GM19351 (cell line): ENCODE measurements around the gene TMPRSS6.

Experiments used
- ATAC-seq: cut with Tn5 transposase; IDR thresholded peaks from one replicate; pipeline ENCODE4 v1.9.1; 2021; ENCODE audit warnings: mild to moderate bottlenecking, moderate library complexity; ENCODE audit not compliant: unreplicated experiment

TMPRSS6 gene

DNA sequence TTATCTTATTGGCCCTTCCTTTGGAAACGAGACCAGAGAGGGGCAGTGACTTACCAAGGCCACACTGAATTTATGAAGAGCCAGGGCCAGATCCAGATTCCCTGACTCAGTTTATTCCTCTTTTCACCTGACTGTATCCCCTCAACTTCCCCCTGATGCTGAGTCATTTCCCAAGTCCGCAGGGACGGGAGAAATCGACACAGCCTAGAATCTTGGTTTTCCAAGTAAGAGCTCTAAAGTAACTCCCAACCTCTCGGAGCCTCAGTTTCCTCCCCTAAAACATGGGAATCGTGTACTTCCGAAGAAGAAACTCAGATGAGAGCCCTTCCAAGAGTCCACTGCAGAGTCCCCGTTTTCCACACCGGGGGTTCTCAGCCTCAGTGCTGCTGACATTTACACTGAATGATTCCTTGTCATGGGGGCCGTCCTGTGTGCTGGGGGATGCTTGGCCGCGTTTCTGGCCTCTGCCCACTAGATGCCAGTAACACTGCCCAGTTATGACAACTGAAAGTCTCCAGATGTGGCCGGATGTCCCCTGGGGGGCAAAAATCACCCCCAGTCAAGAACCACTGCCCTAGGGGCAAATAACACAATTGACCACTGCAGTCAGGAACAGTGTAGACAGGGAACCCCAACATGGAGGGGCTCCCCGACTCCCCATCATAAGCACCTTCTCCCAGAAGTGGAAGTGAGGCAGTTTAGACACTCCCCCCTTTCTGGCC, 78.8 kb downstream of the TMPRSS6 start:
- ATAC-seq, result no peak

- no peak for ATAC-seq
Measured at GRCh38 chr22:37028692-37029674, 80.5 kb downstream of the TMPRSS6 start.

GRCh38 chr22:37027556-37027955, 82.0 kb downstream of the TMPRSS6 start:
- no peak for ATAC-seq

- no peak for ATAC-seq
Measured at GRCh38 chr22:37026325-37026724, 83.2 kb downstream of the TMPRSS6 start.

GRCh38 chr22:37025500-37026070, 83.9 kb downstream of the TMPRSS6 start:
- no peak for ATAC-seq

DNA sequence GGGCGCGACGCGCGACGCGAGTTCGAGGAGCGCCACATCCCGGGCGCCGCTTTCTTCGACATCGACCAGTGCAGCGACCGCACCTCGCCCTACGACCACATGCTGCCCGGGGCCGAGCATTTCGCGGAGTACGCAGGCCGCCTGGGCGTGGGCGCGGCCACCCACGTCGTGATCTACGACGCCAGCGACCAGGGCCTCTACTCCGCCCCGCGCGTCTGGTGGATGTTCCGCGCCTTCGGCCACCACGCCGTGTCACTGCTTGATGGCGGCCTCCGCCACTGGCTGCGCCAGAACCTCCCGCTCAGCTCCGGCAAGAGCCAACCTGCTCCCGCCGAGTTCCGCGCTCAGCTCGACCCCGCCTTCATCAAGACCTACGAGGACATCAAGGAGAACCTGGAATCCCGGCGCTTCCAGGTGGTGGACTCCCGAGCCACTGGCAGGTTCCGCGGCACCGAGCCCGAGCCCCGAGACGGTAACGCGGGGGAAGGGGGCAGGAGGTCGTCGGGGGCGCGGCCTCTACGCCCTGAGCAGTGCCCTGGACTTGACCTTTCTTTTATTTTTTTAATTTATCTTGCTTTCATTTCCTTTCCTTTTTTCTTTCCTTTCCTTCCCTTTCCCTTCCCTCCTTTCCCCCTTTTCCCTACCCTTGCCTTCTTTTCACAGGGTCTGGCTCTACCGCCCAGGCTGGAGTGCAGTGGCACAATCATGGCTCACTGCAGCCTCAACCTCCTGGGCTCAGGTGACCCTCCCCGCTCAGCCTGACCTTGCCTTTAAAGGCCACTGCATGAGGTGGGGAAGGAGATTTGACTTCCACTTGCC, 85.0 kb downstream of the TMPRSS6 start:
- ATAC-seq, result no peak

GRCh38 chr22:37023743-37024338, 85.7 kb downstream of the TMPRSS6 start:
- no peak for ATAC-seq

- no peak for ATAC-seq
Measured at GRCh38 chr22:37022483-37023337, 86.8 kb downstream of the TMPRSS6 start.

DNA sequence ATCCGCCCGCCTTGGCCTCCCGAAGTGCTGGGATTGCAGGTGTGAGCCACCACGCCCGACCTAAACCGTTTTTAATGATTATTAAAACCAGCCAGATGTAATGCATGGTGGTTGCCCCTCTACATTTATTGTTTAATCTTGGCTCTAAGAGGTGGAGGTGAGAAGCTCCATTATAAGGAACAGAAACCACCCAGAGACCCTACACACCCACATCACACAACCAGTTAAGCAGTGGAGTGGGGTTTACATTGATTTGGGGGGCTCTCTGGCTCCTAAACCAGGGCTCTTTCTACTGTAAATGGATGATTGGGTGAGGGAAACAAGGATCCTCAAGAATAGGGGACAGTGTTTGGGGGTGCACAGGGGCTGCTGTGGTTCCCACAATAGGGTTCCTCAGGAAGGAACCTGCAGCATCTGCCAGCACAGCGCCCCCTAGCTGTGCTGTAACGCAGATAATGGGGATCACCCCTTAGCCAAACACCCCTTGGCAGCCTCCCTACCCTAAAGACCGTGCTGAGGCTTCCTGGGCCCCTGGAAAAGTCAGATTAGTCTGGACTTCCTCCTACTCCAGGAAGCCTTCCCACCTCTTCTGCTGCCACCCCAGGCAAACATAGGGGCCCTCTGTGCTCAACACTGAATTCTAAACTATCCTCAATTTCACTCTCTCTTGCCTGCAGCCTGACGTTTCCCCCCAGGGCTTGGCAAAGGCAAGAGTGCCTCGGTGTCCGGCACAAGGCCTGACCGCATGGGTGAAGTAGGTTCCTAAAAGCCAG, 87.6 kb downstream of the TMPRSS6 start:
- no peak for ATAC-seq

DNA sequence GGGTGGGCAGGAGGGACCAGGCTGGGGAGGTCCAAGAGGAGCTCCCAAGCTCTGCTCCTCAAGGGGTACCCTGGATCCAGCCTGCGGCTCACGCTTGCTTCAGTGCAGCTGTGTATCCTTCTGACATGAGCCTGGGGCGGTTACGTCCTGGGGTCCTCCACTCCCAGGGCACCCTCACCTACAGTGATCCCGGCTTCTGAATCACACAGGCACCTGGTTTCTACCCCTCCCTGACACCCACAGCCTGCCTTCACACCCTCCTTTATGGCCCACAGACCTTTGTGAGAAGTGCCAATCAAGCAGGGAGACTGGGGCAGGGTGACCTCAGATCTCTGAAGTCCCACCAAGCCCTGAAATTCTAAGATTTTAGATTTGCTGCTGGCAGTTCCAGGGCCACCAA, 88.5 kb downstream of the TMPRSS6 start:
- ATAC-seq, result no peak

DNA sequence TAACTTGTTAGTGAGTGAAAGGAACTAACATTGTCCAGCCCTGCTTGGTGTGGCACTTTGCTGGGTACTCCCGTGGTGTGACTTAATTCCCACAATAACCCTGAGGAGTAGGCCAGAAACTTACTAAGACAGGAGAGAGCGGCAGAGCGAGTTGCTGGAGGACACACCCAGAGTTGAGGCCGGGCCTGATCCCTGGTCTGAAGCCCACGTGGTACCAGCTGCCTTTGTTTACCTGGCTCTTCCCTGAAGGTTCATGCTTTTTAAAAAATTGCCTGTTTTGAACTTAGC, 89.4 kb downstream of the TMPRSS6 start:
- ATAC-seq, result no peak

GRCh38 chr22:37019309-37020191, 90.0 kb downstream of the TMPRSS6 start, which contains the start of the genes MPST and TST:
TSS of gene MPST (plus strand) at chr22:37019742. CDS start at chr22:37019837, 95 bp downstream.
TSS of gene TST (minus strand) at chr22:37019447. CDS start at chr22:37018732, 715 bp downstream.
- ATAC-seq, result no peak

- no peak for ATAC-seq
Measured at GRCh38 chr22:37018815-37019308, 90.7 kb downstream of the TMPRSS6 start.

- ATAC-seq, result no peak
Measured at GRCh38 chr22:37018086-37018814, 91.3 kb downstream of the TMPRSS6 start.

- no peak for ATAC-seq
Measured at GRCh38 chr22:37017356-37017755, 92.2 kb downstream of the TMPRSS6 start.

- ATAC-seq, result no peak
Measured at GRCh38 chr22:37016134-37016910, 93.2 kb downstream of the TMPRSS6 start.
